Stimulated activated CD4-positive, alpha-beta T cell treated with anti-CD3 and anti-CD28 coated beads, Interleukin-1b, Interleukin-23, amount 100 ng/mL, for 48 hours (primary cell): Measurements from ENCODE around the gene TMCC3.
A peak's percentile ranks its signal among the peaks of the same experiment; 100 is the strongest.
"Not testable (repeated sequence)": the region's sequence is repeated elsewhere in the genome, so short reads cannot be mapped to it uniquely, and the experiment has no call there.

Experiments
- DNase-seq: peaks from one replicate; pipeline ENCODE4 v3.0.0-alpha.2; 2020

Gene TMCC3

GRCh38 chr12:94560431-94561221 lies 89.7 kb downstream of the TMCC3 start:
- peak; percentile 44 for DNase-seq

GRCh38 chr12:94558612-94559011 lies 91.7 kb downstream of the TMCC3 start:
- no peak for DNase-seq

GRCh38 chr12:94557746-94558295 lies 92.5 kb downstream of the TMCC3 start:
- no peak for DNase-seq

GRCh38 chr12:94555687-94556086 lies 94.7 kb downstream of the TMCC3 start:
- no peak for DNase-seq

- no peak for DNase-seq
These were observed 96.5 kb downstream of the TMCC3 start for GRCh38 chr12:94553875-94554274.

- no peak for DNase-seq
These were observed 97.2 kb downstream of the TMCC3 start for GRCh38 chr12:94553130-94553519.

- no peak for DNase-seq
These were observed 98.5 kb downstream of the TMCC3 start for GRCh38 chr12:94551810-94552209.

GRCh38 chr12:94550964-94551363 lies 99.4 kb downstream of the TMCC3 start:
- no peak for DNase-seq

GRCh38 chr12:94548833-94549232 lies 101.5 kb downstream of the TMCC3 start:
- not testable (repeated sequence) for DNase-seq

- DNase-seq: no peak
These were observed 104.2 kb downstream of the TMCC3 start for GRCh38 chr12:94545935-94546771.

GRCh38 chr12:94544355-94544754 lies 106.0 kb downstream of the TMCC3 start:
- no peak for DNase-seq

GRCh38 chr12:94538318-94538717 lies 112.0 kb downstream of the TMCC3 start:
- no peak for DNase-seq

- no peak for DNase-seq
These were observed 114.1 kb downstream of the TMCC3 start for GRCh38 chr12:94536040-94536965.

GRCh38 chr12:94535510-94535921 lies 114.8 kb downstream of the TMCC3 start:
- DNase-seq: no peak

GRCh38 chr12:94534774-94535509 lies 115.4 kb downstream of the TMCC3 start:
- no peak for DNase-seq

- DNase-seq: no peak
These were observed 116.1 kb downstream of the TMCC3 start for GRCh38 chr12:94534278-94534677.

GRCh38 chr12:94532490-94533422 lies 117.6 kb downstream of the TMCC3 start:
- DNase-seq: peak; percentile 70

GRCh38 chr12:94531196-94531720 lies 119.1 kb downstream of the TMCC3 start:
- no peak for DNase-seq

- DNase-seq: no peak
These were observed 124.4 kb downstream of the TMCC3 start for GRCh38 chr12:94525951-94526350.
